ENCODE results near the gene INTS14. TPM values are rescaled to one million over a fixed set of nuclear protein-coding genes. Genes with fewer than 3 reads are reported as not detected.

Gene INTS14
- total RNA-seq, 1 donor from 2014 or later: 54.2 TPM

GRCh38 chr15:65646486-65646885, 35.6 kb upstream of the INTS14 start:
- no peaks in the 10 kb centered on the region for H3K27me3 ChIP-seq
- no peaks in the 10 kb centered on the region for H3K4me1 ChIP-seq
- Mint-ChIP-seq H3K9me3 (no peaks in the 10 kb centered on the region), H3K4me1 (no peaks in the 10 kb centered on the region), H3K27me3 (ENCODE audit: insufficient read depth, low read depth) (no peaks in the 10 kb centered on the region), H3K36me3 (no peaks in the 10 kb centered on the region), H3K4me3 (no peak overlapping the region), H3K27ac (no peak overlapping the region)
- no peak overlapping the region for H3K9ac ChIP-seq
- no peaks in the 10 kb centered on the region for H3K79me2 ChIP-seq (ENCODE audit: low read depth)
- TF ChIP-seq EZH2 (IDR thresholded peaks at IDR 0.05): no peak
- no peak for TF ChIP-seq CTCF (IDR thresholded peaks at IDR 0.05)
- TF ChIP-seq EZH2phosphoT487 (IDR thresholded peaks at IDR 0.05): no peak
- H3K4me2 ChIP-seq: no peak overlapping the region
- no peaks in the 10 kb centered on the region for H3K9me3 ChIP-seq (ENCODE audit: low read depth)
- H3K27ac ChIP-seq: no peak overlapping the region
- no peaks in the 10 kb centered on the region for H3F3A ChIP-seq (ENCODE audit: low read depth)
- H4K20me1 ChIP-seq (ENCODE audit: low read depth): peaks cover 5% of the 10 kb centered on the region
- no peak overlapping the region for H2AFZ ChIP-seq (replicated peaks)
- no peak overlapping the region for H3K4me3 ChIP-seq
- H3K36me3 ChIP-seq: no peaks in the 10 kb centered on the region
- DNase-seq (ENCODE audit: low spot score): no peak

GRCh38 chr15:65645392-65645791, 34.5 kb upstream of the INTS14 start:
- Histone ChIP-seq H4K20me1 (ENCODE audit: low read depth) (peaks cover 5% of the 10 kb centered on the region), H3F3A (ENCODE audit: low read depth) (no peaks in the 10 kb centered on the region), H3K4me3 (no peak overlapping the region), H3K4me1 (no peaks in the 10 kb centered on the region), H3K36me3 (no peaks in the 10 kb centered on the region), H3K4me2 (no peak overlapping the region), H3K9me3 (ENCODE audit: low read depth) (no peaks in the 10 kb centered on the region), H3K79me2 (ENCODE audit: low read depth) (no peaks in the 10 kb centered on the region), H3K9ac (no peak overlapping the region), H3K27ac (no peak overlapping the region), H3K27me3 (no peaks in the 10 kb centered on the region), H2AFZ (replicated peaks) (no peak overlapping the region)
- DNase-seq (ENCODE audit: low spot score): no peak
- Mint-ChIP-seq H3K27ac (no peak overlapping the region), H3K27me3 (ENCODE audit: insufficient read depth, low read depth) (no peaks in the 10 kb centered on the region), H3K4me3 (no peak overlapping the region), H3K4me1 (no peaks in the 10 kb centered on the region), H3K9me3 (no peaks in the 10 kb centered on the region), H3K36me3 (no peaks in the 10 kb centered on the region)
- TF ChIP-seq EZH2phosphoT487 (IDR thresholded peaks at IDR 0.05) (no peak), CTCF (IDR thresholded peaks at IDR 0.05) (no peak), EZH2 (IDR thresholded peaks at IDR 0.05) (no peak)

GRCh38 chr15:65644282-65644681, 33.4 kb upstream of the INTS14 start:
- Histone ChIP-seq H3F3A (ENCODE audit: low read depth) (no peaks in the 10 kb centered on the region), H2AFZ (replicated peaks) (no peak overlapping the region), H3K4me2 (no peak overlapping the region), H3K27me3 (no peaks in the 10 kb centered on the region), H3K9me3 (ENCODE audit: low read depth) (no peaks in the 10 kb centered on the region), H3K4me1 (no peaks in the 10 kb centered on the region), H3K36me3 (no peaks in the 10 kb centered on the region), H3K27ac (no peak overlapping the region), H3K4me3 (no peak overlapping the region), H3K9ac (no peak overlapping the region), H3K79me2 (ENCODE audit: low read depth) (no peaks in the 10 kb centered on the region), H4K20me1 (ENCODE audit: low read depth) (peaks cover 5% of the 10 kb centered on the region)
- H3K36me3 Mint-ChIP-seq: no peaks in the 10 kb centered on the region
- no peak overlapping the region for H3K4me3 Mint-ChIP-seq
- no peaks in the 10 kb centered on the region for H3K9me3 Mint-ChIP-seq
- H3K27ac Mint-ChIP-seq: no peak overlapping the region
- DNase-seq (ENCODE audit: low spot score): no peak
- TF ChIP-seq EZH2phosphoT487 (IDR thresholded peaks at IDR 0.05): no peak
- TF ChIP-seq CTCF (IDR thresholded peaks at IDR 0.05): no peak
- no peak for TF ChIP-seq EZH2 (IDR thresholded peaks at IDR 0.05)
- H3K27me3 Mint-ChIP-seq (ENCODE audit: insufficient read depth, low read depth): no peaks in the 10 kb centered on the region
- H3K4me1 Mint-ChIP-seq: no peaks in the 10 kb centered on the region
